HG03064 (cell line): Measurements from ENCODE around the gene DRAM1.
A peak's percentile ranks its signal among the peaks of the same experiment; 100 is the strongest.

Experiments
- ATAC-seq: cut with Tn5 transposase; IDR thresholded peaks from one replicate; pipeline ENCODE4 v1.9.1; 2021; ENCODE audit warnings: low read depth; ENCODE audit not compliant: unreplicated experiment

The DRAM1 gene

GRCh38 chr12:101876861-101877805 is at the start of gene DRAM1:
Gene DRAM1 (plus strand): TSS chr12:101877580. CDS start chr12:101877790, 210 bp downstream.
- peak; percentile 89 for ATAC-seq

GRCh38 chr12:101828463-101829196 is 48.8 kb upstream of the DRAM1 start:
- no peak for ATAC-seq

DNA sequence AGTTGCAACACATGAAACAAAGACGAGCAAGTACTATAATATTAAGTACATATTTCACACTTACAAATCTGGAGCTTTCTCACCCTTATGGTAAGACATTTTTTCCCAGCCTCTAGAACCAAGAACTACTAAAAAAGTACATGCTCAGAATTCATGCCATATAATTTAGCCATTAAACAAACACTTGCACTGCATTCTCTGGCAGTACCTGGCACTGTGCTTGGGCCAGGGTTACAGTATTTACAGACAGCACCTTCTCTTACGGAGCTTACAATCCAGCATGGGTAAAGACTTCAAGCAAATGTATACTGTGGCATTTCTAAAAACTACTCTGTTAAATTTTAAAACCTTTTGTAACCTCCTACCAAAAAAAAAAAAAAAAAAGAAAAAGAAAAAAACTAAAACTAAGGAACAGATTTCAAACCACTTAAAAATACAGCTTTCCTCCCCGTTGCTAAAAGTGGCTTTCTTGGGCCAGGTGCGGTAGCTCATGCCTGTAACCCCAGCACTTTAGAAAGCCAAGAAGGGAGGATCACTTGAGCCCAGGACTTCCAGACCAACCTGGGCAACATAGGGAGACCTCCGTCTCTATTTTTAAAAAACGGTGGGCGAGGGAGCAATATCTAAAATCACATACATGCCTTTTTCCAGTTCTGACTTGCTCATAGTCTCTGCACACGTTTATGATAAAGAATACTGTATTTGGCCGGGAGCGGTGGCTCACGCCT is 47.6 kb upstream of the DRAM1 start:
- no peak for ATAC-seq

DNA sequence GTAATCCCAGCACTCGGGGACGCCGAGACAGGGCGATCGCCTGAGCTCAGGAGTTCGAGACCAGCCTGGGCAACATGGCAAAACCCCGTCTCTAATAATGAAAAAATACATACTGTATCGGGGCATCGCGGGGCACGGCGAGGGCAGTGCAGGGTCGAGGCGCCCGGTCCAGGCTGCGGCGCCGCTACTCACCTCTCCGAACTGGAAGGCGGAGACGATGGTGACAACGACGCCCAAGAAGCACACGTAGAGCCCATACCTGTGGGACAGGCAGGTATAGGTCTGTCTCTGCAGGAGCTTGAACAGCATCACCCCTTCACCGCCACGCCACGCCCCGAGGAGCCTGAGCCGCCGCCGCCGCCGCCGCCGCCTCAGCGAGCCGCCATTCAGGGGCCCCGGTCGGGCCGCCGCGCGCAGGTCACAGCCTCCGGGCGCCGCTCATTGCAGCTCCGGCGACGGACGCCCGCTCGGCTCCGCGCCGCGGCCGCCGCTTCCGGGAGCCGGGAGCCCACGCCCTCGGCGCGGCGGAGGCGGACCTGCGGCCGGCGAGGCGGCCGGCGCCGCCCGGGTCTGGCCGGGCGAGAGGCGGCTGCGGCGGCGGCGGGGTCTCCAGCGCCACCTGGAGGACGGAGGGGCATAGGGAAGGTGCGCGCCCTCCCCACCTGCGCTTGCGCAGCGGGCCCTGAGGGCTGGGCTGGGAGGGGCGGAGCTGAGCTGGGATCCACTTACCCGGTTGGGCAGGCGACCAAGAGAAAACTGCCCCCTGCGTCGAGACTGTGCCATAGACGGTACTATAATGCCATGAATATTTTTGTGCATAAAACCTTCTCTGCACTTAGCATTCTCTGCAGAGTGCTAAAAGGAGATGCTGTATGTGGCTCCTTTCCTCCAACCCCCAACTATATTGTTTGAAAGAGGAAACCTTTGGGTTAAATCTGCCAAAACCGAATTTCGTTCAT is 46.7 kb upstream of the DRAM1 start, which contains the start of gene GNPTAB:
TSS of gene GNPTAB (minus strand) at position 593 of the 959 bp plus-strand sequence. CDS start at position 309, 284 bp downstream.
- ATAC-seq: peak; percentile 86

GRCh38 chr12:101832030-101832429 is 45.4 kb upstream of the DRAM1 start:
- no peak for ATAC-seq

DNA sequence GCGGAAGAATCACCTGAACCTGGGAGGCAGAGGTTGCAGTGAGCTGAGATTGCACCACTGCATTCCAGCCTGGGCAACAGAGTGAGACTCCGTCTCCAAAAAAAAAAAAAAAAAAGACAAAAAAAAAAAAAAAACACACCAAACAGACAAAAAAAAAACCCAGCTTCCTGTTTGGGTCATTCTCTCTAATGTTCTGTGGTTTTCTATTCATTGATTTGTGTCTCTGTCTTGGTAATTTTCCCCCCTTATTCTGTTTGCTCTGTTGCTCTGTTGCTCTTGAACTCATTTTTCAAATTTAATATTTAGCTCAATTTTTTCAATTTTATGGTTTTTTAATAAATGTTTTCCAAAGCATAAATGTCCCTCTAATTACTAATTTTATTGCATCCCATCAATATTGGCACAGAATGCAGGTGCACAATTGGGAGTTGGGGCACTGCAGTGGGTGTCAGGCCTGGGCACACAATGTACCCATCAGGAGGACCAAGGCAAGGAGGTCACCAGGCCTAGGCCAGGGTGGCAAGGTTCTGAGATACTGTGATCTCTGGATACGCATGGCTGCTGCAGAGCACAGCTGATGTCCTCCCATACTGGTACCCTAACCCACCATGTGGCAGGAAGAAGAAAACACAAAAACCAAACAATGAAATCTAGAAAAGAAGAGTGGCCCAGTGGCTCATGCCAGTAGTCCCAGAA is 38.6 kb upstream of the DRAM1 start:
- peak; percentile 57 for ATAC-seq

- no peak for ATAC-seq
These were observed 37.8 kb upstream of the DRAM1 start for GRCh38 chr12:101839324-101840283.

GRCh38 chr12:101841069-101841468 is 36.3 kb upstream of the DRAM1 start:
- ATAC-seq: no peak

DNA sequence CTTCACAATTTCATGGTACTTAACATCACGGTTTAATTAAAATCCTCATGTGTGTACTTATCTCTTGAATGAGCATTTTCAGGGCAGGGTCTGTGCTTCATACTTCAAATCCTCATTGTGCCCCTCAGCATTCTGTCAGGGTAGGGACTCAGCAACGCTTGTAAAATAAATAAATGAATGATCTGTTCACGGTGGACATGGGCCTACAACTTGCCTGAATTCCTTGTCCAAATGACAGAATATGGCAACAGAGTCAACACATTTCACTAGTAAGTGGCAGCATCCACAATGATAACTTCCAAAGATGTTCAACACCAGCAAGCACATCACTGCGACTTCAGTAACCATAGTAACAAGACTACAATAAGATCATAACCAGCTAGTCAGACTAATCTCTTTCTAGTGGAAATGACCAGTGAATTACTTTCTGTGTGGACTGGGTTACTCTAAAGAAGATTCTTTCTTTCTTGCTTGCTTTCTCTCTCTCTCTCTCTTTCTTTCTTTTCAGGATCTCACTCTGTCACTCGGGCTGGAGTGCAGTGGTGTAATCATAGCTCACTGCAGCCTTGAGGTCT is 32.2 kb upstream of the DRAM1 start:
- ATAC-seq: no peak

- no peak for ATAC-seq
These were observed 30.1 kb upstream of the DRAM1 start for GRCh38 chr12:101847325-101847724.

DNA sequence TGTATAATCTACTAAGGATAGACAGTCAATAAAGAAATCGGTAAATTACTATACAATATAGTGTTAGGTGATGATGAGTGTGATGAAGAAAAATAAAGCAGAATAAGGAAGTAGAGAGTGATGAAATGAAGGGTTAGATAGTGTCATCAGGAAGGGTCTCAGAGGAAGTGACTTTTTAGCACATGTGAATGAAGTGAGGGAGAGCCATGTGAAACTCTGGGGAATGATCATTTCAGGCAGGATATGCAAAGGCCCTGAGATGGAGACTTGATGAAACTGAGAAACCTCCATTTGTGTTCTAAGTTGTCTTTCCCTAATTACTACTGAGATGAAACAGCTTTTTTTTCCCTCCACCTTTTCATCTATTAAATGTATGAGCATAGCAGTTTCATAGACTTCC is 27.2 kb upstream of the DRAM1 start:
- no peak for ATAC-seq

GRCh38 chr12:101852998-101853397 is 24.4 kb upstream of the DRAM1 start:
- no peak for ATAC-seq

GRCh38 chr12:101854747-101855146 is 22.6 kb upstream of the DRAM1 start:
- no peak for ATAC-seq

GRCh38 chr12:101855364-101855884 is 22.0 kb upstream of the DRAM1 start:
- no peak for ATAC-seq

GRCh38 chr12:101855976-101856375 is 21.4 kb upstream of the DRAM1 start:
- no peak for ATAC-seq

DNA sequence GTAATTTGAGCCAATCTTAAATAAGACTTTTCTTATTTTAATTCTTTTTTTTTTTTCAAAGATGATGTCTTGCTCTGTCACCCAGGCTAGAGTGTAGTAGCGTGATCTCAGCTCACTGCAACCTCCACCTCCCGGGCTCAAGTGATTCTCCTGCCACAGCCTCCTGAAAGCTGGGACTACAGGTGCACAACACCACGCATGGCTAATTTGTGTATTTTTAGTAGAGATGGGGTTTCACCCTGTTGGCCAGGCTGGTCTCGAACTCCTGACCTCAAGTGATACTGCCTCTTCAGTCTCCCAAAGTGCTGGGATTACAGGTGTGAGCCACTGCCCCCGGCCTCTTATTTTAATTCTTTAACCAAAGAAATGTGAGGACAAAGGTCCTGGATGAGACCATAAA is 20.8 kb upstream of the DRAM1 start:
- peak; percentile 25 for ATAC-seq

GRCh38 chr12:101857043-101857558 is 20.3 kb upstream of the DRAM1 start:
- ATAC-seq: peak; percentile 42
